GM12865 (cell line): ENCODE measurements around the gene GIPC3.

Experiments
- DNase-seq: peaks from one replicate; pipeline ENCODE4 v3.0.0; 2010; ENCODE audit warnings: low read depth
- H3K4me3 ChIP-seq: 2 replicates; pipeline ENCODE4 v1.5.1; 2011; ENCODE audit warnings: mild to moderate bottlenecking, low read depth, low read length, control low read depth
- CTCF ChIP-seq: IDR thresholded peaks from 2 replicates; pipeline ENCODE4 v1.5.1; 2011; ENCODE audit warnings: low read length, control low read depth, low read depth, inconsistent platforms; ENCODE audit not compliant: insufficient read depth; ENCODE audit errors: missing control alignments

GIPC3 gene

GRCh38 chr19:3636506-3636905, 51.2 kb downstream of the GIPC3 start:
- H3K4me3 ChIP-seq, result no peak overlapping the region
- TF ChIP-seq CTCF, result no peak
- no peak for DNase-seq

- no peak for TF ChIP-seq CTCF
- H3K4me3 ChIP-seq, result no peak overlapping the region
- DNase-seq, result no peak
Measured at GRCh38 chr19:3636962-3637361, 51.7 kb downstream of the GIPC3 start.

GRCh38 chr19:3637621-3638020, 52.3 kb downstream of the GIPC3 start:
- TF ChIP-seq CTCF, result no peak
- no peak for DNase-seq

GRCh38 chr19:3638208-3639193, 53.2 kb downstream of the GIPC3 start:
- no peak overlapping the region for H3K4me3 ChIP-seq
- TF ChIP-seq CTCF, result no peak
- DNase-seq, result no peak

More at GRCh38 chr19:3637621-3638020, 52.3 kb downstream of the GIPC3 start:
- no peak overlapping the region for H3K4me3 ChIP-seq

- no peak for DNase-seq
- no peak for TF ChIP-seq CTCF
Measured at GRCh38 chr19:3639479-3639878, 54.2 kb downstream of the GIPC3 start.

GRCh38 chr19:3641515-3642269, 56.4 kb downstream of the GIPC3 start:
- DNase-seq, result no peak
- no peak for TF ChIP-seq CTCF
- no peak overlapping the region for H3K4me3 ChIP-seq

More at GRCh38 chr19:3639479-3639878, 54.2 kb downstream of the GIPC3 start:
- H3K4me3 ChIP-seq, result no peak overlapping the region
